SW480 (cell line): ENCODE results near the gene ANKRD27.
A peak's percentile ranks its signal among the peaks of the same experiment; 100 is the strongest.
"Not testable (repeated sequence)": the region's sequence is repeated elsewhere in the genome, so short reads cannot be mapped to it uniquely, and the experiment has no call there.

Experiments
- DNase-seq: peaks from one replicate; pipeline ENCODE4 v3.0.0-alpha.2; 2016; ENCODE audit warnings: low spot score

Gene ANKRD27

GRCh38 chr19:32688311-32688710 is 13.3 kb upstream of the ANKRD27 start:
- no peak for DNase-seq

- no peak for DNase-seq
These were observed 12.7 kb upstream of the ANKRD27 start for GRCh38 chr19:32687681-32688080.

GRCh38 chr19:32686847-32687475 is 12.0 kb upstream of the ANKRD27 start:
- DNase-seq = no peak

GRCh38 chr19:32682317-32682716 is 7.3 kb upstream of the ANKRD27 start:
- DNase-seq = no peak

- no peak for DNase-seq
These were observed 6.0 kb upstream of the ANKRD27 start for GRCh38 chr19:32680986-32681385.

GRCh38 chr19:32677657-32678056 is 2.7 kb upstream of the ANKRD27 start:
- no peak for DNase-seq

- DNase-seq = no peak
These were observed 1.9 kb upstream of the ANKRD27 start for GRCh38 chr19:32676895-32677359.

GRCh38 chr19:32676186-32676894 is 1.4 kb upstream of the ANKRD27 start:
- peak; percentile 59 for DNase-seq

GRCh38 chr19:32675720-32676185 is 773 bp upstream of the ANKRD27 start, which contains the start of gene RGS9BP:
RGS9BP (plus strand) TSS chr19:32675848; CDS start chr19:32676264, 416 bp downstream.
- peak; percentile 77 for DNase-seq

GRCh38 chr19:32674153-32674930 is 638 bp downstream of the ANKRD27 start:
- peak; percentile 18 for DNase-seq

GRCh38 chr19:32673573-32673972 is 1.4 kb downstream of the ANKRD27 start:
- no peak for DNase-seq

GRCh38 chr19:32672841-32673240 is 2.1 kb downstream of the ANKRD27 start:
- DNase-seq = no peak

GRCh38 chr19:32671883-32672593 is 2.9 kb downstream of the ANKRD27 start:
- DNase-seq = no peak

- no peak for DNase-seq
These were observed 5.7 kb downstream of the ANKRD27 start for GRCh38 chr19:32669310-32669709.

- DNase-seq = no peak
These were observed 8.9 kb downstream of the ANKRD27 start for GRCh38 chr19:32666084-32666483.

- DNase-seq = no peak
These were observed 12.8 kb downstream of the ANKRD27 start for GRCh38 chr19:32662186-32662585.

GRCh38 chr19:32661318-32661717 is 13.7 kb downstream of the ANKRD27 start:
- no peak for DNase-seq

GRCh38 chr19:32658527-32658926 is 16.5 kb downstream of the ANKRD27 start:
- DNase-seq = no peak

- no peak for DNase-seq
These were observed 16.9 kb downstream of the ANKRD27 start for GRCh38 chr19:32658075-32658474.

- DNase-seq = not testable (repeated sequence)
These were observed 18.6 kb downstream of the ANKRD27 start for GRCh38 chr19:32656379-32656778.

GRCh38 chr19:32653599-32653915 is 21.4 kb downstream of the ANKRD27 start:
- DNase-seq = no peak
